H54 (cell line): Measurements from ENCODE around the gene CYREN.
"Not testable (repeated sequence)": the region's sequence is repeated elsewhere in the genome, so short reads cannot be mapped to it uniquely, and the experiment has no call there.

ENCODE experiments used
- DNase-seq: peaks from one replicate; pipeline ENCODE4 v3.0.0; 2011; ENCODE audit warnings: low spot score, mixed read lengths; ENCODE audit not compliant: insufficient read length
- FAIRE-seq: peaks from 3 replicates; lab custom pipeline; 2011; peaks lifted over from hg19 to GRCh38; lab: Jason Lieb, UNC
- POLR2A ChIP-seq: IDR thresholded peaks from 2 replicates; pipeline ENCODE4 v1.6.1; 2011; ENCODE audit warnings: low read depth, mild to moderate bottlenecking, low read length

The CYREN gene

GRCh38 chr7:135175931-135176330, 5.4 kb upstream of the CYREN start:
- FAIRE-seq = no peak
- DNase-seq = no peak

GRCh38 chr7:135174941-135175340, 4.4 kb upstream of the CYREN start:
- FAIRE-seq (no peak), DNase-seq (no peak)
- no peak for TF ChIP-seq POLR2A

More at GRCh38 chr7:135175931-135176330, 5.4 kb upstream of the CYREN start:
- TF ChIP-seq POLR2A = no peak

- not testable (repeated sequence) for FAIRE-seq, DNase-seq
Measured at GRCh38 chr7:135173916-135174315, 3.4 kb upstream of the CYREN start.

GRCh38 chr7:135171581-135172291, 1.2 kb upstream of the CYREN start:
- not testable (repeated sequence) for DNase-seq, FAIRE-seq

- FAIRE-seq, DNase-seq: not testable (repeated sequence)
Measured at GRCh38 chr7:135170998-135171481, 533 bp upstream of the CYREN start.

- no peak for DNase-seq
- no peak for TF ChIP-seq POLR2A
- FAIRE-seq = no peak
Measured at GRCh38 chr7:135169964-135170273, 588 bp downstream of the CYREN start.

GRCh38 chr7:135169141-135169963, 1.2 kb downstream of the CYREN start:
- no peak for FAIRE-seq
- peak; percentile 40 for DNase-seq
- TF ChIP-seq POLR2A = no peak

GRCh38 chr7:135168489-135169140, 1.9 kb downstream of the CYREN start:
- FAIRE-seq (no peak), DNase-seq (no peak)
- no peak for TF ChIP-seq POLR2A

- FAIRE-seq = no peak
- no peak; the same call in 1 of the 2 replicates for TF ChIP-seq POLR2A
- DNase-seq = no peak
Measured at GRCh38 chr7:135168001-135168400, 2.5 kb downstream of the CYREN start.

GRCh38 chr7:135167365-135167917, 3.1 kb downstream of the CYREN start:
- DNase-seq (no peak), FAIRE-seq (no peak)
- no peak for TF ChIP-seq POLR2A

- FAIRE-seq (no peak), DNase-seq (no peak)
- no peak for TF ChIP-seq POLR2A
Measured at GRCh38 chr7:135166338-135166990, 4.0 kb downstream of the CYREN start.

GRCh38 chr7:135165862-135166261, 4.6 kb downstream of the CYREN start:
- no peak for FAIRE-seq
- DNase-seq = no peak
- TF ChIP-seq POLR2A = no peak

GRCh38 chr7:135164357-135165061, 6.0 kb downstream of the CYREN start:
- no peak for DNase-seq
- no peak for FAIRE-seq
- no peak for TF ChIP-seq POLR2A
